CD4-positive, alpha-beta T cell treated with Interleukin-4 for 4 hours (primary cell): Measurements from ENCODE around the gene ZSWIM9.
"Not testable (repeated sequence)": the region's sequence is repeated elsewhere in the genome, so short reads cannot be mapped to it uniquely, and the experiment has no call there.

Source experiments
- DNase-seq: peaks from one replicate; pipeline ENCODE4 v3.0.0-alpha.2; 2020

Gene ZSWIM9

GRCh38 chr19:48221628-48222027 is 51.1 kb downstream of the ZSWIM9 start:
- no peak for DNase-seq

- DNase-seq, result no peak
These were observed 60.2 kb downstream of the ZSWIM9 start for GRCh38 chr19:48230555-48231129.

GRCh38 chr19:48237057-48237456 is 66.6 kb downstream of the ZSWIM9 start:
- no peak for DNase-seq

GRCh38 chr19:48239120-48239519 is 68.6 kb downstream of the ZSWIM9 start:
- DNase-seq, result no peak

GRCh38 chr19:48239582-48240141 is 69.2 kb downstream of the ZSWIM9 start:
- DNase-seq, result no peak

- not testable (repeated sequence) for DNase-seq
These were observed 71.3 kb downstream of the ZSWIM9 start for GRCh38 chr19:48241771-48242170.

GRCh38 chr19:48244281-48244680 is 73.8 kb downstream of the ZSWIM9 start:
- peak; percentile 73 for DNase-seq

GRCh38 chr19:48246101-48246500 is 75.6 kb downstream of the ZSWIM9 start:
- no peak for DNase-seq

GRCh38 chr19:48247212-48247611 is 76.7 kb downstream of the ZSWIM9 start:
- DNase-seq, result no peak
